ENCODE results near the gene CHURC1.

Gene CHURC1

GRCh38 chr14:64878837-64879634 is 35.2 kb upstream of the CHURC1 start:
- H3K9ac ChIP-seq (ENCODE audit: low read length): peak overlapping the region; percentile 48
- peaks cover 6% of the 10 kb centered on the region for H3K27me3 ChIP-seq (ENCODE audit: insufficient read depth, low read length, poor library complexity)
- no peak overlapping the region for H4K8ac ChIP-seq (ENCODE audit: low read depth, low read length)
- H3K4me2 ChIP-seq (ENCODE audit: low read length): peak overlapping the region; percentile 77
- no peak overlapping the region for H3K4ac ChIP-seq (ENCODE audit: low read depth, low read length)
- H2BK5ac ChIP-seq (ENCODE audit: low read length): no peak overlapping the region
- no peaks in the 10 kb centered on the region for H3K79me2 ChIP-seq (ENCODE audit: control insufficient read depth, insufficient read depth, low read length)
- no peak overlapping the region for H3K4me3 ChIP-seq (ENCODE audit: low read length)
- no peak overlapping the region for H3K27ac ChIP-seq (ENCODE audit: low read depth, low read length)
- no peak overlapping the region for H2BK120ac ChIP-seq (ENCODE audit: low read depth, low read length)
- peak; percentile 30 for DNase-seq
- no peak overlapping the region for H3K23ac ChIP-seq (ENCODE audit: low read length)
- H3K79me1 ChIP-seq (ENCODE audit: low read length): no peaks in the 10 kb centered on the region
- H4K5ac ChIP-seq (ENCODE audit: low read length): no peak overlapping the region
- H3K56ac ChIP-seq (ENCODE audit: low read length): peak overlapping the region; percentile 62
- no peaks in the 10 kb centered on the region for H3K4me1 ChIP-seq (ENCODE audit: control insufficient read depth, low read depth, low read length)
- H3K36me3 ChIP-seq (ENCODE audit: control insufficient read depth, insufficient read depth, low read length): no peaks in the 10 kb centered on the region
- H3K18ac ChIP-seq (ENCODE audit: low read length): no peak overlapping the region
- WGBS (ENCODE audit: extremely low coverage, insufficient coverage, low lambda C conversion rate): no CpG with 5 or more reads among the region's 43 CpGs
- no peak overlapping the region for H2AK5ac ChIP-seq (ENCODE audit: low read length)
- no peak overlapping the region for H2BK15ac ChIP-seq (replicated peaks; ENCODE audit: low read depth)

GRCh38 chr14:64879635-64880220 is 34.5 kb upstream of the CHURC1 start, which contains the start of gene SPTB:
Gene SPTB (minus strand): TSS chr14:64879907. CDS start chr14:64823094, 56,813 bp downstream.
- H3K79me1 ChIP-seq (ENCODE audit: low read length): no peaks in the 10 kb centered on the region
- no peak within 1 kb of the TSS for H3K4ac ChIP-seq (ENCODE audit: low read depth, low read length)
- H3K27me3 ChIP-seq (ENCODE audit: insufficient read depth, low read length, poor library complexity): peaks cover 6% of the 10 kb centered on the region
- no peak within 1 kb of the TSS for H3K18ac ChIP-seq (ENCODE audit: low read length)
- no peak within 1 kb of the TSS for H2AK5ac ChIP-seq (ENCODE audit: low read length)
- H2BK5ac ChIP-seq (ENCODE audit: low read length): no peak within 1 kb of the TSS
- H3K9ac ChIP-seq (ENCODE audit: low read length): peak within 1 kb of the TSS; percentile 48
- H3K4me1 ChIP-seq (ENCODE audit: control insufficient read depth, low read depth, low read length): no peaks in the 10 kb centered on the region
- no CpG with 5 or more reads among the region's 61 CpGs for WGBS (ENCODE audit: extremely low coverage, insufficient coverage, low lambda C conversion rate)
- H3K79me2 ChIP-seq (ENCODE audit: control insufficient read depth, insufficient read depth, low read length): no peaks in the 10 kb centered on the region
- no peak within 1 kb of the TSS for H2BK120ac ChIP-seq (ENCODE audit: low read depth, low read length)
- H3K4me2 ChIP-seq (ENCODE audit: low read length): peak within 1 kb of the TSS; percentile 77
- H3K27ac ChIP-seq (ENCODE audit: low read depth, low read length): no peak within 1 kb of the TSS
- no peak within 1 kb of the TSS for H4K5ac ChIP-seq (ENCODE audit: low read length)
- H3K4me3 ChIP-seq (ENCODE audit: low read length): peak within 1 kb of the TSS; percentile 12
- H3K36me3 ChIP-seq (ENCODE audit: control insufficient read depth, insufficient read depth, low read length): no peaks in the 10 kb centered on the region
- peak; percentile 53 for DNase-seq
- H3K56ac ChIP-seq (ENCODE audit: low read length): peak within 1 kb of the TSS; percentile 64
- no peak within 1 kb of the TSS for H3K23ac ChIP-seq (ENCODE audit: low read length)
- no peak within 1 kb of the TSS for H4K8ac ChIP-seq (ENCODE audit: low read depth, low read length)
- H2BK15ac ChIP-seq (replicated peaks; ENCODE audit: low read depth): no peak within 1 kb of the TSS

GRCh38 chr14:64880221-64881121 is 33.8 kb upstream of the CHURC1 start:
- H3K4ac ChIP-seq (ENCODE audit: low read depth, low read length): no peak overlapping the region
- H3K4me2 ChIP-seq (ENCODE audit: low read length): peak overlapping the region; percentile 35
- no peak overlapping the region for H2BK15ac ChIP-seq (replicated peaks; ENCODE audit: low read depth)
- peak overlapping the region; percentile 52 for H3K56ac ChIP-seq (ENCODE audit: low read length)
- no peak overlapping the region for H3K23ac ChIP-seq (ENCODE audit: low read length)
- H3K27ac ChIP-seq (ENCODE audit: low read depth, low read length): no peak overlapping the region
- H4K5ac ChIP-seq (ENCODE audit: low read length): no peak overlapping the region
- no peaks in the 10 kb centered on the region for H3K4me1 ChIP-seq (ENCODE audit: control insufficient read depth, low read depth, low read length)
- DNase-seq: peak; percentile 74
- no peak overlapping the region for H4K8ac ChIP-seq (ENCODE audit: low read depth, low read length)
- peak overlapping the region; percentile 12 for H3K4me3 ChIP-seq (ENCODE audit: low read length)
- H2BK120ac ChIP-seq (ENCODE audit: low read depth, low read length): no peak overlapping the region
- no peaks in the 10 kb centered on the region for H3K79me2 ChIP-seq (ENCODE audit: control insufficient read depth, insufficient read depth, low read length)
- H3K36me3 ChIP-seq (ENCODE audit: control insufficient read depth, insufficient read depth, low read length): no peaks in the 10 kb centered on the region
- no peak overlapping the region for H3K18ac ChIP-seq (ENCODE audit: low read length)
- no peaks in the 10 kb centered on the region for H3K79me1 ChIP-seq (ENCODE audit: low read length)
- H2BK5ac ChIP-seq (ENCODE audit: low read length): no peak overlapping the region
- H2AK5ac ChIP-seq (ENCODE audit: low read length): no peak overlapping the region
- H3K27me3 ChIP-seq (ENCODE audit: insufficient read depth, low read length, poor library complexity): peaks cover 6% of the 10 kb centered on the region
- WGBS (ENCODE audit: extremely low coverage, insufficient coverage, low lambda C conversion rate): no CpG with 5 or more reads among the region's 49 CpGs
- peak overlapping the region; percentile 13 for H3K9ac ChIP-seq (ENCODE audit: low read length)

DNA sequence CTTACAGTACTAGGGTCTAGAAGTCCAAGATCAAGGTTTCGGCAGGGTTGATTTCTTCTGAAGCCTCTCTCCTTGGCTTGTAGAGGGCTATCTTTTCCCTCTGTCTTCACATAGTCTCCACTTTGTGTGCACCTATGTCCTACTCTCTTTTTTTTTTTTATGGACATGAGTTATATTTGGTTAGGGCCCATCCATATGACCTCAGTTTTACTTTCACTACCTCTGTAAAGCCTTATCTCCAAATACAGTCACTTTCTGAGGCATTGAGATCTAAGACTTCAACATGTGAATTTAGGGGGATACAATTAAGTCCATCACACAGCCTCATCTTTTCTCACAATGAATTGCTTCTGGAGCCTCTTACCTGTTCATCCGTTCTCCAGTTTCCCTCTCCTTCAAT is 28.7 kb upstream of the CHURC1 start:
- Histone ChIP-seq H3K56ac (ENCODE audit: low read length) (no peak overlapping the region), H3K9ac (ENCODE audit: low read length) (no peak overlapping the region), H3K27ac (ENCODE audit: low read depth, low read length) (no peak overlapping the region), H3K79me1 (ENCODE audit: low read length) (no peaks in the 10 kb centered on the region), H3K4ac (ENCODE audit: low read depth, low read length) (no peak overlapping the region), H4K5ac (ENCODE audit: low read length) (no peak overlapping the region), H3K36me3 (ENCODE audit: control insufficient read depth, insufficient read depth, low read length) (no peaks in the 10 kb centered on the region), H2BK5ac (ENCODE audit: low read length) (no peak overlapping the region), H2BK120ac (ENCODE audit: low read depth, low read length) (no peak overlapping the region), H3K23ac (ENCODE audit: low read length) (no peak overlapping the region), H3K4me3 (ENCODE audit: low read length) (no peak overlapping the region), H3K18ac (ENCODE audit: low read length) (no peak overlapping the region), H3K79me2 (ENCODE audit: control insufficient read depth, insufficient read depth, low read length) (no peaks in the 10 kb centered on the region), H4K8ac (ENCODE audit: low read depth, low read length) (no peak overlapping the region), H3K27me3 (ENCODE audit: insufficient read depth, low read length, poor library complexity) (peaks cover 6% of the 10 kb centered on the region), H2AK5ac (ENCODE audit: low read length) (no peak overlapping the region), H3K4me1 (ENCODE audit: control insufficient read depth, low read depth, low read length) (no peaks in the 10 kb centered on the region), H2BK15ac (replicated peaks; ENCODE audit: low read depth) (no peak overlapping the region), H3K4me2 (ENCODE audit: low read length) (no peak overlapping the region)
- no peak for DNase-seq
- WGBS (ENCODE audit: extremely low coverage, insufficient coverage, low lambda C conversion rate): no CpG with 5 or more reads among the region's 2 CpGs

DNA sequence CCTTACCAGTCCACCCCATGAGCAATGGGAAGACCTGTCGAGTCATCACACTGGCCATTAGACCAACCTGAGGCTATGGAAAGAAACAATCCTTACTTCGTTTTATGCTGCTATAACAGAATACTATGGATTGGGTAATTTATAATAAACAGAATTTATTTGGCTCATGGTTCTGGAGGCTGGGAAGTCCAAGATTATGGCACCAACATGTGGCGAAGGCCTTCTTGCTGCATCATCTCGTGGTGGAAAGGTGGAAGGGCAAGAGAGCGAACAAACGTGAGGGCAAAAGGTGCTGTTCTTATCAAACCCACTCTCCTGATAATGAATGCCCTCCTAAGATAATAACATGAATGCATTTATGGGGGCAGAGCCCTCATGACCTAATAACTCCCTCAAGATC is 24.9 kb upstream of the CHURC1 start:
- H3K4me2 ChIP-seq (ENCODE audit: low read length): no peak overlapping the region
- no peak overlapping the region for H3K18ac ChIP-seq (ENCODE audit: low read length)
- no peak overlapping the region for H4K5ac ChIP-seq (ENCODE audit: low read length)
- H2BK120ac ChIP-seq (ENCODE audit: low read depth, low read length): no peak overlapping the region
- no peaks in the 10 kb centered on the region for H3K36me3 ChIP-seq (ENCODE audit: control insufficient read depth, insufficient read depth, low read length)
- no peak overlapping the region for H3K23ac ChIP-seq (ENCODE audit: low read length)
- DNase-seq: no peak
- H3K79me2 ChIP-seq (ENCODE audit: control insufficient read depth, insufficient read depth, low read length): no peaks in the 10 kb centered on the region
- H3K79me1 ChIP-seq (ENCODE audit: low read length): no peaks in the 10 kb centered on the region
- WGBS (ENCODE audit: extremely low coverage, insufficient coverage, low lambda C conversion rate): no CpG with 5 or more reads among the region's 6 CpGs
- H3K4me1 ChIP-seq (ENCODE audit: control insufficient read depth, low read depth, low read length): no peaks in the 10 kb centered on the region
- H3K27me3 ChIP-seq (ENCODE audit: insufficient read depth, low read length, poor library complexity): no peaks in the 10 kb centered on the region
- no peak overlapping the region for H3K4ac ChIP-seq (ENCODE audit: low read depth, low read length)
- H2BK5ac ChIP-seq (ENCODE audit: low read length): no peak overlapping the region
- no peak overlapping the region for H4K8ac ChIP-seq (ENCODE audit: low read depth, low read length)
- no peak overlapping the region for H3K4me3 ChIP-seq (ENCODE audit: low read length)
- H2BK15ac ChIP-seq (replicated peaks; ENCODE audit: low read depth): no peak overlapping the region
- H3K9ac ChIP-seq (ENCODE audit: low read length): no peak overlapping the region
- no peak overlapping the region for H3K27ac ChIP-seq (ENCODE audit: low read depth, low read length)
- H2AK5ac ChIP-seq (ENCODE audit: low read length): no peak overlapping the region
- no peak overlapping the region for H3K56ac ChIP-seq (ENCODE audit: low read length)

All from mesendoderm (in vitro differentiated cells).